BJ (cell line): ENCODE data around the gene DNLZ. TPM values are rescaled to one million over a fixed set of nuclear protein-coding genes. Genes with fewer than 3 reads are reported as not detected.

Source experiments
- CTCF ChIA-PET: fragments of 350-600 bp; formaldehyde crosslinking; extraction: SDS; loops from one replicate; lab custom pipeline; 2021; ENCODE audit warnings: antibody characterized with exemption, inconsistent platforms; lab: Yijun Ruan, JAX
- POLR2A ChIA-PET: fragments of 300-600 bp; sonication (Branson Sonifier 250); formaldehyde crosslinking; extraction: SDS; loops from one replicate; lab custom pipeline; 2021; ENCODE audit warnings: antibody characterized with exemption; lab: Charles Lee
- DNase-seq: peaks from one replicate; pipeline ENCODE4 v3.0.0-alpha.2; 2011; ENCODE audit warnings: low read depth
- H3K27me3 ChIP-seq: 2 replicates; pipeline ENCODE4 v1.6.0; 2011; ENCODE audit warnings: low read length; ENCODE audit not compliant: control insufficient read depth, insufficient read depth
- H3K36me3 ChIP-seq: 2 replicates; pipeline ENCODE4 v1.5.1; 2011; ENCODE audit warnings: low read length; ENCODE audit not compliant: control insufficient read depth, insufficient read depth
- H3K4me3 ChIP-seq: 2 replicates; pipeline ENCODE4 v1.5.1; 2011; ENCODE audit warnings: low read depth, mild to moderate bottlenecking, control low read depth, low read length
- CTCF ChIP-seq: IDR thresholded peaks from 2 replicates; pipeline ENCODE4 v1.5.1; 2011; ENCODE audit warnings: low read depth, mild to moderate bottlenecking, control low read depth, inconsistent platforms, low read length, moderate library complexity; ENCODE audit not compliant: insufficient read depth
- polyA plus RNA-seq: library from polyadenylated mRNA; depleted of rRNA; stranded (reverse); fragments of >200 nt; gene quantifications from 2 replicates; pipeline ENCODE4 v1.2.3, GENCODE V29; 2011; rRNA removed

DNLZ gene
- polyA plus RNA-seq, 1 experiment, result 7.2 TPM

- DNase-seq, result no peak
- POLR2A ChIA-PET, result no interaction called here
- no peaks in the 10 kb centered on the region for H3K36me3 ChIP-seq
- no peak overlapping the region for H3K4me3 ChIP-seq
- CTCF ChIA-PET, result interaction anchor here (0.6 to 4.9 kb wide), 14 partner anchors 14 to 197 kb away, joined by 3 to 93 read pairs (median 7); partner anchors contain the start of genes CARD9, DNLZ, GPSM1 and SNAPC4
- no peak for TF ChIP-seq CTCF
- no peaks in the 10 kb centered on the region for H3K27me3 ChIP-seq
These were observed 52.2 kb downstream of the DNLZ start for GRCh38 chr9:136311051-136312008.

- no peak for TF ChIP-seq CTCF
- H3K36me3 ChIP-seq, result no peaks in the 10 kb centered on the region
- ChIA-PET CTCF (interaction anchor here (3.1 to 4.9 kb wide), 4 partner anchors 15 to 91 kb away, joined by 24 to 93 read pairs (median 76); partner anchors contain the start of genes DNLZ, GPSM1 and SNAPC4), POLR2A (no interaction called here)
- H3K27me3 ChIP-seq, result no peaks in the 10 kb centered on the region
- no peak overlapping the region for H3K4me3 ChIP-seq
- no peak for DNase-seq
These were observed 53.1 kb downstream of the DNLZ start for GRCh38 chr9:136310273-136311030.

- Histone ChIP-seq H3K36me3 (no peaks in the 10 kb centered on the region), H3K4me3 (no peak overlapping the region), H3K27me3 (no peaks in the 10 kb centered on the region)
- DNase-seq, result no peak
- ChIA-PET POLR2A (no interaction called here), CTCF (interaction anchor here (4.7 to 4.9 kb wide), 2 partner anchors 54 to 92 kb away, joined by 68 to 84 read pairs; partner anchors contain the start of genes DNLZ and SNAPC4)
- TF ChIP-seq CTCF, result no peak
These were observed 53.7 kb downstream of the DNLZ start for GRCh38 chr9:136309806-136310220.

Other genes with a start within 250 kb of the DNLZ start
- gene TMEM250, start 244.9 kb downstream of the DNLZ start, polyA plus RNA-seq, result 12.3 and 20.7 TPM in 2 replicates
- gene LHX3, start 158.6 kb downstream of the DNLZ start, polyA plus RNA-seq, result not detected in 2 replicates
- gene QSOX2, start 117.9 kb downstream of the DNLZ start, polyA plus RNA-seq, result 7.0 and 7.2 TPM in 2 replicates
- not detected in 2 replicates for gene CCDC187, start 59.6 kb downstream of the DNLZ start, polyA plus RNA-seq
- gene GPSM1, start 36.2 kb downstream of the DNLZ start, polyA plus RNA-seq, result 19.2 and 33.1 TPM in 2 replicates
- gene CARD9, start 9.9 kb upstream of the DNLZ start, polyA plus RNA-seq, result 12.9 and 21.3 TPM in 2 replicates
- gene SNAPC4, start 36.4 kb upstream of the DNLZ start, polyA plus RNA-seq, result 1.6 and 1.7 TPM in 2 replicates
- 25.1 and 28.0 TPM in 2 replicates for gene ENTR1, start 46.9 kb upstream of the DNLZ start, polyA plus RNA-seq
- gene PMPCA, start 46.9 kb upstream of the DNLZ start, polyA plus RNA-seq, result 43.9 and 61.6 TPM in 2 replicates
- gene INPP5E, start 76.1 kb upstream of the DNLZ start, polyA plus RNA-seq, result 3.7 and 5.6 TPM in 2 replicates
- 15.5 and 24.4 TPM in 2 replicates for gene SEC16A, start 119.3 kb upstream of the DNLZ start, polyA plus RNA-seq
- gene NOTCH1, start 182.3 kb upstream of the DNLZ start, polyA plus RNA-seq, result 0.97 and 1.3 TPM in 2 replicates